Activated T-helper 2 cell treated with anti-CD3 and anti-CD28 coated beads, Interferon-gamma antibody, Interleukin-2, Interleukin-4, amounts not matched to agents 10 μg/mL and 5 μg/mL and 100 μg/mL, durations not matched to agents 14 hours and 24 hours and 36 hours (primary cell): ENCODE results near the gene COA5. TPM values are rescaled to one million over a fixed set of nuclear protein-coding genes. Genes with fewer than 3 reads are reported as not detected.

Experiments used
- DNase-seq: peaks from one replicate; pipeline ENCODE4 v3.0.0; 2021; ENCODE audit warnings: low spot score
- H3K27ac Mint-ChIP-seq: one replicate; pipeline ENCODE4 v1.8.0; 2021; ENCODE audit warnings: mixed read lengths
- H3K27me3 Mint-ChIP-seq: one replicate; pipeline ENCODE4 v1.8.0; 2021; ENCODE audit warnings: low read depth, mixed read lengths
- H3K36me3 Mint-ChIP-seq: one replicate; pipeline ENCODE4 v1.8.0; 2021; ENCODE audit warnings: low read depth, mixed read lengths
- H3K4me1 Mint-ChIP-seq: one replicate; pipeline ENCODE4 v1.8.0; 2021; ENCODE audit warnings: low read depth, mixed read lengths
- H3K4me3 Mint-ChIP-seq: one replicate; pipeline ENCODE4 v1.8.0; 2021; ENCODE audit warnings: low read depth, mild to moderate bottlenecking, moderate library complexity, mixed read lengths
- H3K9me3 Mint-ChIP-seq: one replicate; pipeline ENCODE4 v1.8.0; 2021; ENCODE audit warnings: mixed read lengths
- intact Hi-C: fragments of 100-400 bp; cut with micrococcal nuclease; formaldehyde crosslinking; loops from one replicate; pipeline ENCODE4 v1.15.1; 2023
- total RNA-seq: library from RNA; stranded (reverse); gene quantifications from 2 replicates; pipeline ENCODE4 v1.2.3, GENCODE V29; 2022

Gene COA5
- total RNA-seq, 1 donor from 2014 or later, result 23.9 TPM

DNA sequence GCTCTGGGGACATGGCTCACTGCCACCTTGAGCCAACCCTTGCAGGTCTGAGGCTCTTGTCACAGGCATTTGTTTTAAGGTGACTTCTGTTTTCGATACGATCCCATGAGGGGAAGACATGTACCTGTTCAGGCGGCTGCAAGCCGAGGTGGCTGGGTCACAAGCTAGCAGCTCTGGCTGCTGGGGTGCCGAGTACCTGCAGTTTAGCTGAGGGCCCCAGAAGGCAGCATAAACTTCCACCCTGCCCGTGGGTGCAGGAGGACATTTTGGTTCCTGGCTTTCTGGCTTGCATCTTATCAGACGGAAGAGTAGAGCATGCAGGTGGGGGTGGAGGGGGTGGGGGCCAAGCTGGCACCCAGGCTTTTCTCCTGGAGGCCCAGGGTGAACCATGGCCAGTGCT lies 28.4 kb downstream of the COA5 start:
- Mint-ChIP-seq H3K4me3 (no peak overlapping the region), H3K27me3 (no peaks in the 10 kb centered on the region), H3K36me3 (peaks cover 62% of the 10 kb centered on the region), H3K9me3 (no peaks in the 10 kb centered on the region), H3K4me1 (peaks cover 4% of the 10 kb centered on the region), H3K27ac (no peak overlapping the region)
- intact Hi-C loops, result no loop called here
- no peak for DNase-seq

GRCh38 chr2:98578231-98578630 lies 30.1 kb downstream of the COA5 start:
- H3K27ac Mint-ChIP-seq, result no peak overlapping the region
- H3K27me3 Mint-ChIP-seq, result no peaks in the 10 kb centered on the region
- no peak overlapping the region for H3K4me3 Mint-ChIP-seq
- no peak for DNase-seq
- H3K9me3 Mint-ChIP-seq, result no peaks in the 10 kb centered on the region
- H3K36me3 Mint-ChIP-seq, result peaks cover 61% of the 10 kb centered on the region
- H3K4me1 Mint-ChIP-seq, result no peaks in the 10 kb centered on the region
- intact Hi-C loops, result no loop called here

GRCh38 chr2:98577313-98577712 lies 31.0 kb downstream of the COA5 start:
- Mint-ChIP-seq H3K4me3 (no peak overlapping the region), H3K27ac (no peak overlapping the region), H3K4me1 (no peaks in the 10 kb centered on the region), H3K9me3 (no peaks in the 10 kb centered on the region), H3K27me3 (no peaks in the 10 kb centered on the region), H3K36me3 (peaks cover 59% of the 10 kb centered on the region)
- no peak for DNase-seq
- intact Hi-C loops, result no loop called here

DNA sequence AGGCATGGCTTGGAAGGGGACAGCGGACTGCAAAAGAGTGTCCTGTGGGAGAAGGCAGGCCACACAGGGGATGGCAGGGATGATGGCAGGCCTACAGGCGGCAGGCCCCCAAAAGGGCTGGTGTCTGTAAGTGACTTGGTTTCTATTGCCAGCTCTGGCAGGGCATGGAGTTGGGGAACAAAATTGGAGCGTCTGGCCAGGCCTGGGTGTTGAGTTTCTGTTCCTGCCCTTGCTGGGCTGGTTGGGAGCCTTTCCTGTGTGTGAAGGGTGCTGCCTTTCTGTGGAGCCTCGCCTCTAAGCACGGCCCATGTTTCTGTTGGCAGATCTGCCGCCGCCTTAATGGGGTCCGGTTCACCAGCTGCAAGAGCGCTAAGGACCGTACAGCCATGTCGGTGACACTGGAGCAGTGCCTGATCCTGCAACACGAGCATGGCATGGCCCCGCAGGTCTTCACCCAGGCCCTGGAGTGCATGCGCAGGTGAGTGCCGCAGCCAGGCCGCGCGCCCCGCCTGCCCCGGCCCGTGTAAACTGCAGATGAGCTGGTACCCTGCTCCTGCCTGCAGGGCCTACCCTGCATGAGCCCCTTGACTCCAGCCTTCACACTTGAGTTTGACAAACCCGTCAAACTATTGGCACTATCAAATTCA lies 31.5 kb downstream of the COA5 start:
- H3K27ac Mint-ChIP-seq, result no peak overlapping the region
- H3K9me3 Mint-ChIP-seq, result no peaks in the 10 kb centered on the region
- no peaks in the 10 kb centered on the region for H3K27me3 Mint-ChIP-seq
- no peaks in the 10 kb centered on the region for H3K4me1 Mint-ChIP-seq
- H3K4me3 Mint-ChIP-seq, result no peak overlapping the region
- peaks cover 57% of the 10 kb centered on the region for H3K36me3 Mint-ChIP-seq
- no peak for DNase-seq
- intact Hi-C loops, result no loop called here

DNA sequence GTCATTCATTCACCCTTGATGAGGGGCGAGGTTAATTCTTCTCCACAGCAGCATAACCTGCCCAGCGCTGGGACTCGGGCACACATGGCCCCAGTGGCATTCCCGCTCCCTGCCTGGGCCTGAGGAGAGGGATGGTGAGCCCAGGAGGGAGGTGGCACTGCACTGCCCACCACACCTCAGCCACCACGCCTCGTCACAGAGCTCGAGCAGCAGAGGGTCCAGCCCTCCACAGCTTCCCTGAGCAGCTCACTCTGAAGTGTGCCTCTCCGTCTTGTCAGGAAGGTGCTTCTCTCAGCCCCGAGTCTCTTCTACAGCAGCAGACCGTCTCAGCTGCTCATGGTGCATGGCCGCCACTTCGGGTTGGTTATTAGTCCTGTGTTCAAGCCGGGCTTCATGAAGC lies 34.9 kb downstream of the COA5 start:
- Mint-ChIP-seq H3K27ac (no peak overlapping the region), H3K36me3 (peaks cover 65% of the 10 kb centered on the region), H3K9me3 (no peaks in the 10 kb centered on the region), H3K4me1 (no peaks in the 10 kb centered on the region), H3K27me3 (no peaks in the 10 kb centered on the region), H3K4me3 (no peak overlapping the region)
- no peak for DNase-seq
- intact Hi-C loops, result no loop called here

- Mint-ChIP-seq H3K9me3 (no peaks in the 10 kb centered on the region), H3K36me3 (peaks cover 57% of the 10 kb centered on the region), H3K4me3 (no peak overlapping the region), H3K27me3 (no peaks in the 10 kb centered on the region), H3K4me1 (no peaks in the 10 kb centered on the region), H3K27ac (no peak overlapping the region)
- intact Hi-C loops, result no loop called here
- no peak for DNase-seq
Observed at GRCh38 chr2:98572676-98573075, 35.6 kb downstream of the COA5 start.

- H3K27ac Mint-ChIP-seq, result no peak overlapping the region
- no peak overlapping the region for H3K4me3 Mint-ChIP-seq
- H3K9me3 Mint-ChIP-seq, result no peaks in the 10 kb centered on the region
- DNase-seq, result no peak
- H3K36me3 Mint-ChIP-seq, result peaks cover 57% of the 10 kb centered on the region
- intact Hi-C loops, result no loop called here
- no peaks in the 10 kb centered on the region for H3K27me3 Mint-ChIP-seq
- H3K4me1 Mint-ChIP-seq, result no peaks in the 10 kb centered on the region
Observed at GRCh38 chr2:98572211-98572610, 36.1 kb downstream of the COA5 start.

GRCh38 chr2:98571796-98572195 lies 36.5 kb downstream of the COA5 start:
- Mint-ChIP-seq H3K9me3 (no peaks in the 10 kb centered on the region), H3K27ac (no peak overlapping the region), H3K27me3 (no peaks in the 10 kb centered on the region), H3K4me1 (no peaks in the 10 kb centered on the region), H3K4me3 (no peak overlapping the region), H3K36me3 (peaks cover 58% of the 10 kb centered on the region)
- no peak for DNase-seq
- intact Hi-C loops, result no loop called here

DNA sequence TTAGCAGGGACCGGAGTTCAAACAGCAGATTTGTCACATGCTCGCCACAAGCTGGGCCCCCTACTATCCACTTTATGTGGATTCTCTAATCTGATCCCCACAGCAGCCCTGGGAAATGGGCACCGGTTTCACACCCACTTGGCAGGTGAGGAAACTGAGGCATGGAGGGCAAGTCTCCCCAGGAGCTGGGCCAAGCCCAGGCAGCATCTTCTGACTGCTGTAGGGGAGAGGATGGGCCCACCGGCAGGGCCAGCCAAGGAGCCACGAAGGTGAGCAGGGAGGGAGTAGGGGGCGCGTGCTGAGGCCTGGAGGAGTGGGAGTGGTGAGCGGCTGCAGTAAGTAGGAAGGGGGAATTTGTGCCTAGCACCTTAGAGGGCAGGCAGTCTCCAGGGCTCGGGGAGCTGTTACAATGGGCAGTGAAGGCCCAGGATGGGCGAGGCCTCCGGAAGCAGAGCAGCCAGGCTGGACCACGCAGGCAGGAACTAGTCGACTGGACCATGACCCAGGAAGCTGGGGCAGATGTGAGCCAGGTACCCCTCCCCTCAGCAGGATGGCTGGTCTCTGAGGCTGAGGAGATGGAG lies 37.1 kb downstream of the COA5 start:
- Mint-ChIP-seq H3K27ac (no peak overlapping the region), H3K27me3 (no peaks in the 10 kb centered on the region), H3K9me3 (no peaks in the 10 kb centered on the region), H3K4me1 (no peaks in the 10 kb centered on the region), H3K4me3 (no peak overlapping the region), H3K36me3 (peaks cover 59% of the 10 kb centered on the region)
- intact Hi-C loops, result no loop called here
- no peak for DNase-seq

- H3K27ac Mint-ChIP-seq, result no peak overlapping the region
- intact Hi-C loops, result no loop called here
- DNase-seq, result no peak
- H3K4me1 Mint-ChIP-seq, result no peaks in the 10 kb centered on the region
- peaks cover 62% of the 10 kb centered on the region for H3K36me3 Mint-ChIP-seq
- no peak overlapping the region for H3K4me3 Mint-ChIP-seq
- no peaks in the 10 kb centered on the region for H3K27me3 Mint-ChIP-seq
- no peaks in the 10 kb centered on the region for H3K9me3 Mint-ChIP-seq
Observed at GRCh38 chr2:98570356-98570755, 38.0 kb downstream of the COA5 start.

GRCh38 chr2:98569915-98570314 lies 38.4 kb downstream of the COA5 start:
- Mint-ChIP-seq H3K27me3 (no peaks in the 10 kb centered on the region), H3K9me3 (no peaks in the 10 kb centered on the region), H3K4me1 (no peaks in the 10 kb centered on the region), H3K36me3 (peaks cover 62% of the 10 kb centered on the region), H3K27ac (no peak overlapping the region), H3K4me3 (no peak overlapping the region)
- intact Hi-C loops, result loop anchor here (1.0 to 5.0 kb wide), 2 partner anchors 67 to 267 kb away; no protein-coding TSS in a partner anchor
- DNase-seq, result no peak

DNA sequence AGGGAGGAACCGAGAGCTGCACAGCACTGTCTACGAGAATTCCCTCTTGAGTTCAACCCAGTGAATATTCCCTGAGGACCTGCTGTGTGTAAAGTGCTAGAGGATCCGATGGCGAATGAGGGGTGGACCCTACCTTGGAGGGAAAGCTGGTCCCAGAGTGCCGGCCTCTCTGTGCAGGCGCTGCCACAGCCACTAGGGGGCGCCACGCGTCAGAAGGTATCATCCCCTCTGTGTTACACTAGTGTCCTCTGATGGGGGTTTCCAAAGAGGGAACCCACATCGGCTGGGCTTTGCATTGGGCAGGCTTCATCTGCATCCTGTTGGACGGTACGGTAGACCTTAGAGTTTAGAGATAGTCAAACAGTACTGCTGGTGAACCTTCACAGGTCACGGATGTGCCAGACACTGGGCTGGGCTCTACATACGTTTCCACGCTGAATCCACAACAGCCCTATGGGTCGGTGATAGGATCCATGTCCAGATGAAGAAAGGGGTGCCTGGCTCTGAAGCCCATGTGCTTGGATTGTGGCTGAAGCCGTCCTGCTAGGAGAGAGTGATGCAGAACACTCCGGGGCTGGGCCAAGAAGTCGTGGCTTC lies 39.0 kb downstream of the COA5 start:
- H3K4me1 Mint-ChIP-seq, result no peaks in the 10 kb centered on the region
- peak; percentile 40 for DNase-seq
- peaks cover 62% of the 10 kb centered on the region for H3K36me3 Mint-ChIP-seq
- H3K9me3 Mint-ChIP-seq, result no peaks in the 10 kb centered on the region
- H3K27me3 Mint-ChIP-seq, result no peaks in the 10 kb centered on the region
- H3K4me3 Mint-ChIP-seq, result no peak overlapping the region
- intact Hi-C loops, result loop anchor here (1.0 to 5.0 kb wide), 2 partner anchors 68 to 268 kb away; no protein-coding TSS in a partner anchor
- H3K27ac Mint-ChIP-seq, result no peak overlapping the region

DNA sequence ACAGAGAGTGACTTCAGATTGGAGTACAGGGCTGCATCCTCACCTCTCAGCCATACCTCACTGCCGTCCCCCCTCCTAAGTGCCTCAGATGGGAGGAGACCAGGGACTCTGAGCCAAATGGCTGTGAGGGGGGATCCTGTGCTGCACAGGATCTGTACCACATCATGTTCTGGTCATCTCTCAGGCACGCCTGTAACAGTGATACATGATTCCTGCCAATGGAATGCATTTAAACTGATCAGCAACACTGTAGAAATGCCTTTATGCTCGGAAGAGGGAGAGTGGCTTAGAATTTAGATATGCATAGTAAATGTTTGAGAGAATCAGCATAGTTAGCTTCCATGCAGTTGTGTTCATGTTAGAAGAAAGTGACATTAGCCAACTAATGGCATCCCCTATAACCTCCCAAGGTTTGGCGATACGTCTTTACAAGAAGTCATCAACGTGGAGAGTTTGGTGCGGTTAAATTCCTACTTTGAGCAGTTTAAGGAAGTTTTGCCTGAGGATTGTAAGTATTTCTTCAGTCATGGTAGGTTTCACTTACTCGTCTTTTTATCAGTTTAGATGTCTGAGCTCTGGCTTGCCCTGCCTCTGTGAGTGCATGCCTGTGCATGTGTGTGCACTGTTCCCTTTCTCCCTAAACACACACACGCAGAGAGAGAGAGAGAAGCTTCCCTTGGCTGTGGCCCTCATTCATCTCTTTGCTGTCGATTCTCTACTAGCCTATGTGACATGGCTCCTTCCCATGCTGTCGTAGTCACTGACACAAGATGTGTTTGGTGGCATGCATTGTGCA lies 40.0 kb downstream of the COA5 start:
- no peaks in the 10 kb centered on the region for H3K4me1 Mint-ChIP-seq
- no peak overlapping the region for H3K27ac Mint-ChIP-seq
- no peaks in the 10 kb centered on the region for H3K9me3 Mint-ChIP-seq
- no peak overlapping the region for H3K4me3 Mint-ChIP-seq
- intact Hi-C loops, result loop anchor here (5.0 kb wide), 1 partner anchor 69 kb away; no protein-coding TSS in a partner anchor
- H3K36me3 Mint-ChIP-seq, result peaks cover 56% of the 10 kb centered on the region
- H3K27me3 Mint-ChIP-seq, result no peaks in the 10 kb centered on the region
- no peak for DNase-seq
